ENCODE measurements around the gene TM4SF4. TPM values are rescaled to one million over a fixed set of nuclear protein-coding genes. Genes with fewer than 3 reads are reported as not detected.

TM4SF4 gene
- total RNA-seq, 1 experiment from 2014 or later: not detected

- no peaks in the 10 kb centered on the region for H3K9me3 Mint-ChIP-seq (ENCODE audit: unreplicated experiment)
- POLR2A ChIA-PET: interaction anchor here (0.6 to 0.8 kb wide), 3 partner anchors 17 to 68 kb away, joined by 3 to 5 read pairs (median 3); no protein-coding TSS in a partner anchor
- DNase-seq (ENCODE audit: unreplicated experiment): no peak
- H3K4me1 Mint-ChIP-seq (ENCODE audit: insufficient read depth, unreplicated experiment): peaks cover 11% of the 10 kb centered on the region
- TF ChIP-seq CTCF (IDR thresholded peaks at IDR 0.05; ENCODE audit: unreplicated experiment): no peak
- CTCF ChIA-PET: interaction anchor here (0.6 to 2.7 kb wide), 8 partner anchors 9 to 554 kb away, joined by 3 to 14 read pairs (median 6); no protein-coding TSS in a partner anchor
- H3K27me3 Mint-ChIP-seq (ENCODE audit: insufficient read depth, unreplicated experiment): no peaks in the 10 kb centered on the region
- intact Hi-C loops (cut with micrococcal nuclease): no loop called here
- H3K36me3 Mint-ChIP-seq (ENCODE audit: insufficient read depth, unreplicated experiment): no peaks in the 10 kb centered on the region
- H3K27ac Mint-ChIP-seq (ENCODE audit: low read depth, unreplicated experiment): no peak overlapping the region
- H3K4me3 Mint-ChIP-seq (ENCODE audit: unreplicated experiment): no peak overlapping the region
- no TSS peak for BruUV-seq (replicated peaks)
These were observed 27.9 kb downstream of the TM4SF4 start for GRCh38 chr3:149502438-149502837.

DNA sequence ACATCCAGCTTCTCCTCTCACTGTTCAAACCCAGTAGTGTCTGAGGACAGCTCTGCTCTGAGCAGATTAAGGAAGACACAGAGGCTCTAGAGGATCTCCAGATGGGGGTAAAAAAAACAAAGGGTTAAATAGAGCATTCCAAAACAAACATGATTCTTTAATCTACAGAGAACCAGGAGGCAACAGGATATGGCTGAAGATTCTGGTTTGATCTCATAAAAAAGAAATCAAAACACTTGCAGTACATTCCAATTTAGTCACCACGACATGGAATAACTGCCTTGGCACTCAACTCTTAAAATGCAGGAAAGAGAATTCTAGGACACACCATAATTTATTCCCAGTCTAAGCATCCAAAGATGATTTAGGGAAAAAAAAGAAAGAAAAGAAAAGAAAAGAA is 32.0 kb downstream of the TM4SF4 start:
- Mint-ChIP-seq H3K27ac (ENCODE audit: low read depth, unreplicated experiment) (peak overlapping the region; percentile 6), H3K9me3 (ENCODE audit: unreplicated experiment) (no peaks in the 10 kb centered on the region), H3K4me1 (ENCODE audit: insufficient read depth, unreplicated experiment) (peaks cover 21% of the 10 kb centered on the region), H3K4me3 (ENCODE audit: unreplicated experiment) (no peak overlapping the region), H3K36me3 (ENCODE audit: insufficient read depth, unreplicated experiment) (peaks cover 7% of the 10 kb centered on the region), H3K27me3 (ENCODE audit: insufficient read depth, unreplicated experiment) (no peaks in the 10 kb centered on the region)
- CTCF ChIA-PET: interaction anchor here (1.0 to 1.6 kb wide), 4 partner anchors 9 to 25 kb away, joined by 3 to 6 read pairs (median 4); no protein-coding TSS in a partner anchor
- TF ChIP-seq CTCF (IDR thresholded peaks at IDR 0.05; ENCODE audit: unreplicated experiment): no peak
- POLR2A ChIA-PET: interaction anchor here (0.8 kb wide), 1 partner anchor 149 kb away, joined by 3 read pairs; no protein-coding TSS in a partner anchor
- no TSS peak for BruUV-seq (replicated peaks)
- intact Hi-C loops (cut with micrococcal nuclease): no loop called here
- no peak for DNase-seq (ENCODE audit: unreplicated experiment)

- DNase-seq (ENCODE audit: unreplicated experiment): no peak
- BruUV-seq (replicated peaks): no TSS peak
- ChIA-PET POLR2A (interaction anchor here (1.5 kb wide), 1 partner anchor 246 kb away, joined by 4 read pairs; the partner anchor contains the start of gene COMMD2), CTCF (interaction anchor here (0.8 to 1.3 kb wide), 3 partner anchors 12 to 24 kb away, joined by 3 to 6 read pairs (median 3); no protein-coding TSS in a partner anchor)
- Mint-ChIP-seq H3K4me3 (ENCODE audit: unreplicated experiment) (no peak overlapping the region), H3K36me3 (ENCODE audit: insufficient read depth, unreplicated experiment) (peaks cover 7% of the 10 kb centered on the region), H3K27me3 (ENCODE audit: insufficient read depth, unreplicated experiment) (no peaks in the 10 kb centered on the region), H3K9me3 (ENCODE audit: unreplicated experiment) (no peaks in the 10 kb centered on the region), H3K27ac (ENCODE audit: low read depth, unreplicated experiment) (no peak overlapping the region), H3K4me1 (ENCODE audit: insufficient read depth, unreplicated experiment) (peaks cover 21% of the 10 kb centered on the region)
- intact Hi-C loops (cut with micrococcal nuclease): no loop called here
- no peak for TF ChIP-seq CTCF (IDR thresholded peaks at IDR 0.05; ENCODE audit: unreplicated experiment)
These were observed 32.5 kb downstream of the TM4SF4 start for GRCh38 chr3:149506965-149507364.

DNA sequence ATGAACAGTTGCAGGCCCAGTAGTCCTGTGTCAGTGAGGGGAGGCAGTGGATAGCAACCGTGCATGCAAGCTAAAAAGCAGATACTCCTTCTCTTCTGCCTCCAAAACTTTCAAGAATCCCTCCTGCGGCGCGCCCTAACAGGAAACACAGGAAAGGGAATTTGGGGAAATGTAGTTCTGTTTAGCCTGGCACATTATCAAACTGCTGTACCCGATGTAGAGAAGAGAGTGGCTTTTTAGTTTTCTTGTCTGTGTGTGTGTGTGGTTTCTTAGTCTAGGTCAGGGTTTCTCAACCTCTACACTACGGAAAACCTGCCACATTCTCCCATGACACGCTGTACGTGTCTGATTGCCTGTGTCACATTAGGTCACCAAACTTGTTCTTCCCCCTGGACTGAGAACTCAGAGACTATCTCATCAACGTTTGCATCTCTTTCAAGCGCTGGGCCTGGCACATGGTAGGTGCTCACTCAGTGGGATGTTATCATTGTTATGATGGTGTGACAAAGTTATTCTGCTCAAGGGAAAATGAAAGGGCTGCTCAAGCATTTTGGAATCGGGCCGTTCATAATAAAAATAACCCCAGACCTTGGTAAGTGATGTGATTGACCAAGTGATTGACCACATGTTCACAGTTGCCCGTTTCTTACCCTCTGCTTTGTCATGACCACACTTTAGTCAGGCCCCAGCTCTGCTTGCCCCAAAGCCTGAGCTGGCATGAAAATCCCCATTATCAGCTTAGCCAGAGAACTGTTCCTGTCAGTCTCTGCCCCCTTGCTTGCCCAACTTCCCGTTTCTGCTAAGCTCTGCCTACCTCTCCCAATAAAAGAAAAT is 33.2 kb downstream of the TM4SF4 start:
- H3K36me3 Mint-ChIP-seq (ENCODE audit: insufficient read depth, unreplicated experiment): peaks cover 7% of the 10 kb centered on the region
- no peak overlapping the region for H3K4me3 Mint-ChIP-seq (ENCODE audit: unreplicated experiment)
- POLR2A ChIA-PET: interaction anchor here (0.7 to 1.5 kb wide), 2 partner anchors 10 to 245 kb away, joined by 3 to 4 read pairs; partner anchors contain the start of gene COMMD2
- intact Hi-C loops (cut with micrococcal nuclease): no loop called here
- no peaks in the 10 kb centered on the region for H3K27me3 Mint-ChIP-seq (ENCODE audit: insufficient read depth, unreplicated experiment)
- TF ChIP-seq CTCF (IDR thresholded peaks at IDR 0.05; ENCODE audit: unreplicated experiment): no peak
- peaks cover 29% of the 10 kb centered on the region for H3K4me1 Mint-ChIP-seq (ENCODE audit: insufficient read depth, unreplicated experiment)
- DNase-seq (ENCODE audit: unreplicated experiment): peak; percentile 44
- CTCF ChIA-PET: interaction anchor here (0.8 to 1.0 kb wide), 2 partner anchors 14 to 23 kb away, joined by 3 read pairs; no protein-coding TSS in a partner anchor
- no TSS peak for BruUV-seq (replicated peaks)
- H3K9me3 Mint-ChIP-seq (ENCODE audit: unreplicated experiment): no peaks in the 10 kb centered on the region
- H3K27ac Mint-ChIP-seq (ENCODE audit: low read depth, unreplicated experiment): peak overlapping the region; percentile 76
